OCI-LY1 (cell line): ENCODE measurements around the gene SUN1.
"Not testable (repeated sequence)": the region's sequence is repeated elsewhere in the genome, so short reads cannot be mapped to it uniquely, and the experiment has no call there.

Experiments
- H2AFZ ChIP-seq: fragments of 200-600 bp; sonication (generic), shearing (Covaris generic); 2 replicates; pipeline ENCODE4 v1.6.0; 2014; ENCODE audit warnings: antibody characterized with exemption, mild to moderate bottlenecking, low read length
- H3F3A ChIP-seq: fragments of 200-600 bp; sonication (generic), shearing (Covaris generic); 2 replicates; pipeline ENCODE4 v1.6.0; 2014; ENCODE audit warnings: mild to moderate bottlenecking, antibody characterized with exemption, low read length, moderate library complexity; ENCODE audit not compliant: insufficient read depth
- H3K27ac ChIP-seq: fragments of 200-600 bp; sonication (generic); 2 replicates; pipeline ENCODE4 v1.5.1; 2014; ENCODE audit warnings: low read length, mixed run types, mild to moderate bottlenecking, low read depth; ENCODE audit not compliant: poor library complexity, severe bottlenecking
- H3K27me3 ChIP-seq: fragments of 200-600 bp; sonication (generic); 2 replicates; pipeline ENCODE4 v1.6.0; 2014; ENCODE audit warnings: antibody characterized with exemption, mild to moderate bottlenecking, low read length, moderate library complexity; ENCODE audit not compliant: insufficient read depth
- H3K36me3 ChIP-seq: fragments of 200-600 bp; sonication (generic); 2 replicates; pipeline ENCODE4 v1.6.1; 2014; ENCODE audit warnings: mild to moderate bottlenecking, antibody characterized with exemption, low read length, moderate library complexity, mixed read lengths; ENCODE audit not compliant: insufficient read depth
- H3K4me1 ChIP-seq: fragments of 200-600 bp; sonication (generic); 2 replicates; pipeline ENCODE4 v1.5.1; 2014; ENCODE audit warnings: mild to moderate bottlenecking, low read length, moderate library complexity; ENCODE audit not compliant: insufficient read depth, severe bottlenecking
- H3K4me2 ChIP-seq: fragments of 200-600 bp; sonication (generic), shearing (Covaris generic); 2 replicates; pipeline ENCODE4 v1.6.1; 2014; ENCODE audit warnings: low read length
- H3K4me3 ChIP-seq: fragments of 200-600 bp; sonication (generic); 2 replicates; pipeline ENCODE4 v1.5.1; 2014; ENCODE audit warnings: low read length, low read depth, mild to moderate bottlenecking, mixed read lengths; ENCODE audit not compliant: poor library complexity, severe bottlenecking
- H3K79me2 ChIP-seq: fragments of 200-600 bp; shearing (Covaris generic); 2 replicates; pipeline ENCODE4 v1.6.1; 2016; ENCODE audit warnings: mixed run types, low read length, mixed read lengths; ENCODE audit not compliant: insufficient read depth
- H3K9ac ChIP-seq: fragments of 200-600 bp; sonication (generic), shearing (Covaris generic); 2 replicates; pipeline ENCODE4 v1.6.1; 2014; ENCODE audit warnings: mild to moderate bottlenecking, low read length, mixed read lengths
- H3K9me2 ChIP-seq: fragments of 200-600 bp; sonication (generic), shearing (Covaris generic); 2 replicates; pipeline ENCODE4 v1.6.1; 2014; ENCODE audit warnings: low read depth, mild to moderate bottlenecking, low read length, mixed read lengths
- H3K9me3 ChIP-seq: fragments of 200-600 bp; shearing (Covaris generic); 2 replicates; pipeline ENCODE4 v1.6.1; 2014; ENCODE audit warnings: low read length, mixed read lengths
- H4K20me1 ChIP-seq: fragments of 200-600 bp; sonication (generic), shearing (Covaris generic); 2 replicates; pipeline ENCODE4 v1.6.0; 2016; ENCODE audit warnings: mild to moderate bottlenecking, low read length; ENCODE audit not compliant: insufficient read depth
- EZH2 ChIP-seq: fragments of 200-600 bp; sonication (generic), shearing (Covaris generic); IDR thresholded peaks from 2 replicates; pipeline ENCODE4 v1.8.0; 2017; ENCODE audit warnings: borderline replicate concordance, mixed run types, mild to moderate bottlenecking, antibody characterized with exemption, low read length, moderate library complexity, mixed read lengths
- TF ChIP-seq, protein P1 (sequence below): fragments of 200-600 bp; sonication (generic), shearing (Covaris generic); IDR thresholded peaks from 2 replicates; pipeline ENCODE4 v1.5.1; 2017; ENCODE audit warnings: mild to moderate bottlenecking, antibody characterized with exemption, low read length, moderate library complexity, mixed read lengths

SUN1 gene

GRCh38 chr7:798921-799470, 33.3 kb upstream of the SUN1 start:
- peaks cover 11% of the 10 kb centered on the region; the same call in 1 of the 2 replicates for H3K36me3 ChIP-seq
- H3K9me2 ChIP-seq = no peaks in the 10 kb centered on the region
- H3K27ac ChIP-seq = no peak overlapping the region
- no peaks in the 10 kb centered on the region for H4K20me1 ChIP-seq
- H3K27me3 ChIP-seq = no peaks in the 10 kb centered on the region
- TF ChIP-seq, protein P1, sequence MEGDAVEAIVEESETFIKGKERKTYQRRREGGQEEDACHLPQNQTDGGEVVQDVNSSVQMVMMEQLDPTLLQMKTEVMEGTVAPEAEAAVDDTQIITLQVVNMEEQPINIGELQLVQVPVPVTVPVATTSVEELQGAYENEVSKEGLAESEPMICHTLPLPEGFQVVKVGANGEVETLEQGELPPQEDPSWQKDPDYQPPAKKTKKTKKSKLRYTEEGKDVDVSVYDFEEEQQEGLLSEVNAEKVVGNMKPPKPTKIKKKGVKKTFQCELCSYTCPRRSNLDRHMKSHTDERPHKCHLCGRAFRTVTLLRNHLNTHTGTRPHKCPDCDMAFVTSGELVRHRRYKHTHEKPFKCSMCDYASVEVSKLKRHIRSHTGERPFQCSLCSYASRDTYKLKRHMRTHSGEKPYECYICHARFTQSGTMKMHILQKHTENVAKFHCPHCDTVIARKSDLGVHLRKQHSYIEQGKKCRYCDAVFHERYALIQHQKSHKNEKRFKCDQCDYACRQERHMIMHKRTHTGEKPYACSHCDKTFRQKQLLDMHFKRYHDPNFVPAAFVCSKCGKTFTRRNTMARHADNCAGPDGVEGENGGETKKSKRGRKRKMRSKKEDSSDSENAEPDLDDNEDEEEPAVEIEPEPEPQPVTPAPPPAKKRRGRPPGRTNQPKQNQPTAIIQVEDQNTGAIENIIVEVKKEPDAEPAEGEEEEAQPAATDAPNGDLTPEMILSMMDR = no peak
- TF ChIP-seq EZH2 = no peak
- H3K4me1 ChIP-seq = no peaks in the 10 kb centered on the region
- H3K9ac ChIP-seq = no peak overlapping the region
- no peaks in the 10 kb centered on the region for H3K9me3 ChIP-seq
- no peak overlapping the region for H2AFZ ChIP-seq
- no peak overlapping the region for H3K4me3 ChIP-seq
- H3F3A ChIP-seq = no peaks in the 10 kb centered on the region
- no peak overlapping the region for H3K4me2 ChIP-seq
- H3K79me2 ChIP-seq = no peaks in the 10 kb centered on the region

DNA sequence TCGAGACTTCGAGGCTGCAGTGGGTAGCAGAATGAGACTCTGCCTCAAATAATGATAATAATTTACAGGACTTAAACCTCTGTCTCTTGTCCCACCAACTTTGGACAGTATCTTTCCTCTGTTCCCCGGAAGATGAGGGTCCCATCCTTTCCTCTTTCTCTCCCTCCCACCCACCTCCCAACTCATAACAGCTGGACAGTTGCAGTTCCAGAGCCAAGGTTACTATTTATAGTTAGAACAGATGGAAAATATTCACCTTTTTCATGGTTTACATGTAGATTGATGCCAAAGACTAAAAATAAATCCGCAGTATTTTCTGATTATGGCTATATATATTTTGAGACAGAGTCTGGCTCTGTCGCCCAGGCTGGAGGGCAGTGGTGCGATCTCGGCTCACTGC, 31.6 kb upstream of the SUN1 start:
- H3K9me2 ChIP-seq = no peaks in the 10 kb centered on the region
- H3K4me1 ChIP-seq = no peaks in the 10 kb centered on the region
- H3K27me3 ChIP-seq = no peaks in the 10 kb centered on the region
- no peak overlapping the region for H3K9ac ChIP-seq
- H3K27ac ChIP-seq = no peak overlapping the region
- H3K4me2 ChIP-seq = no peak overlapping the region
- H2AFZ ChIP-seq = no peak overlapping the region
- no peak overlapping the region for H3K4me3 ChIP-seq
- peaks cover under 1% of the 10 kb centered on the region; the same call in 1 of the 2 replicates for H3K36me3 ChIP-seq
- no peaks in the 10 kb centered on the region for H3K79me2 ChIP-seq
- no peaks in the 10 kb centered on the region for H3F3A ChIP-seq
- TF ChIP-seq, protein P1 = no peak
- TF ChIP-seq EZH2 = no peak
- no peaks in the 10 kb centered on the region for H3K9me3 ChIP-seq
- no peaks in the 10 kb centered on the region for H4K20me1 ChIP-seq

GRCh38 chr7:801351-801750, 30.9 kb upstream of the SUN1 start:
- H3K27me3 ChIP-seq, H3K36me3 ChIP-seq, H3K79me2 ChIP-seq, H4K20me1 ChIP-seq, H3K27ac ChIP-seq, H3K9ac ChIP-seq, H3K9me3 ChIP-seq, H3F3A ChIP-seq, H3K9me2 ChIP-seq, H3K4me3 ChIP-seq, H2AFZ ChIP-seq, H3K4me1 ChIP-seq, H3K4me2 ChIP-seq: not testable (repeated sequence)

DNA sequence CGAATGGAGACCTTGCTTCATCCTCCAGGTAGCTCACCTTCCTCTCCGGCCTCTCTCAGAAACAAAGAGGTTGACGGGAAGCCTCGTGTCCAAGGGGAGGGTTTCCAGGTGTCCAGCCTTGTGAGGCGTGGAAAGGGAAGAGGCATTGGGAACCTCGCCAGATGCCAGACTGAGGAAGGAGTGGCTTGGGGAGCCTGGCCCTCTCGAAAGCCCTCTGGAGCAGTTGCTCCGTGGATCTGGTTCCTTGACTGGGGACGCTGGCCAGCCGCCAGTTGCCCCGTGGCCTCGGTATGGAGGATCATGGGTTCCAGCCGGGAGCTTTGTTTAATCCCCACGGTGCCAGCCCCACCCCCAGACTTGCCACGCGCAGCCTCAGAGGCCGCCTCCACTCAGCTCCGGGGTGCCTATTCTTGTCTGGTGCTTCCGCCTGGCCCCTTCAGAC, 30.3 kb upstream of the SUN1 start:
- no peak overlapping the region for H3K4me3 ChIP-seq
- no peaks in the 10 kb centered on the region for H4K20me1 ChIP-seq
- no peak for TF ChIP-seq EZH2
- TF ChIP-seq, protein P1 = no peak
- H3K4me2 ChIP-seq = no peak overlapping the region
- no peaks in the 10 kb centered on the region; the same call in 1 of the 2 replicates for H3K36me3 ChIP-seq
- H3K4me1 ChIP-seq = no peaks in the 10 kb centered on the region
- H3K79me2 ChIP-seq = no peaks in the 10 kb centered on the region
- no peak overlapping the region for H2AFZ ChIP-seq
- H3F3A ChIP-seq = no peaks in the 10 kb centered on the region
- no peaks in the 10 kb centered on the region for H3K9me3 ChIP-seq
- no peak overlapping the region for H3K27ac ChIP-seq
- H3K27me3 ChIP-seq = no peaks in the 10 kb centered on the region
- no peak overlapping the region for H3K9ac ChIP-seq
- no peaks in the 10 kb centered on the region for H3K9me2 ChIP-seq
